MCF 10A (cell line): Measurements from ENCODE around the gene GFI1B. TPM values are rescaled to one million over a fixed set of nuclear protein-coding genes. Genes with fewer than 3 reads are reported as not detected.

Experiments used
- BruUV-seq: library from RNA; stranded (reverse); fragments of 400-500 nt; replicated peaks from 2 replicates; lab custom pipeline; 2021; lab: Mats Ljungman, UMichigan
- CTCF ChIA-PET: fragments of 300-600 bp; sonication (Branson Sonifier 250); formaldehyde crosslinking; extraction: SDS; loops from one replicate; lab custom pipeline; 2021; ENCODE audit warnings: antibody characterized with exemption, inconsistent platforms; lab: Yijun Ruan, JAX
- POLR2A ChIA-PET: fragments of 300-600, 350-650 bp; sonication (Branson Sonifier 250); formaldehyde crosslinking; extraction: SDS; loops from one replicate; lab custom pipeline; 2020; ENCODE audit warnings: antibody characterized with exemption, inconsistent platforms; lab: Yijun Ruan, JAX
- DNase-seq: peaks from one replicate; pipeline ENCODE4 v3.0.0-alpha.2; 2018; ENCODE audit not compliant: unreplicated experiment
- H3K27ac Mint-ChIP-seq: one replicate; pipeline ENCODE4 v1.8.0; 2022; ENCODE audit warnings: mild to moderate bottlenecking, low read depth, mixed read lengths; ENCODE audit not compliant: unreplicated experiment
- H3K27me3 Mint-ChIP-seq: one replicate; pipeline ENCODE4 v1.8.0; 2022; ENCODE audit warnings: mixed read lengths; ENCODE audit not compliant: insufficient read depth, unreplicated experiment
- H3K36me3 Mint-ChIP-seq: one replicate; pipeline ENCODE4 v1.8.0; 2022; ENCODE audit warnings: mild to moderate bottlenecking, moderate library complexity, mixed read lengths; ENCODE audit not compliant: insufficient read depth, unreplicated experiment
- H3K4me1 Mint-ChIP-seq: one replicate; pipeline ENCODE4 v1.8.0; 2022; ENCODE audit warnings: mixed read lengths; ENCODE audit not compliant: insufficient read depth, unreplicated experiment
- H3K4me3 Mint-ChIP-seq: one replicate; pipeline ENCODE4 v1.8.0; 2022; ENCODE audit warnings: mild to moderate bottlenecking, moderate library complexity, mixed read lengths; ENCODE audit not compliant: unreplicated experiment
- H3K9me3 Mint-ChIP-seq: one replicate; pipeline ENCODE4 v1.8.0; 2022; ENCODE audit warnings: mixed read lengths; ENCODE audit not compliant: unreplicated experiment
- intact Hi-C: fragments of 100-400 bp; cut with micrococcal nuclease; formaldehyde crosslinking; loops from 2 replicates; pipeline ENCODE4 v1.14.1; 2022
- total RNA-seq: library from RNA; stranded (reverse); gene quantifications from 2 replicates; pipeline ENCODE4 v1.2.3, GENCODE V29; 2022
- TF ChIP-seq, protein P1 (sequence below): fragments of 200-600 bp; IDR thresholded peaks from one replicate; pipeline ENCODE4 v1.8.0; 2022; ENCODE audit warnings: antibody characterized with exemption, mild to moderate bottlenecking; ENCODE audit not compliant: unreplicated experiment

GFI1B gene
- total RNA-seq, 1 experiment from 2014 or later = not detected

DNA sequence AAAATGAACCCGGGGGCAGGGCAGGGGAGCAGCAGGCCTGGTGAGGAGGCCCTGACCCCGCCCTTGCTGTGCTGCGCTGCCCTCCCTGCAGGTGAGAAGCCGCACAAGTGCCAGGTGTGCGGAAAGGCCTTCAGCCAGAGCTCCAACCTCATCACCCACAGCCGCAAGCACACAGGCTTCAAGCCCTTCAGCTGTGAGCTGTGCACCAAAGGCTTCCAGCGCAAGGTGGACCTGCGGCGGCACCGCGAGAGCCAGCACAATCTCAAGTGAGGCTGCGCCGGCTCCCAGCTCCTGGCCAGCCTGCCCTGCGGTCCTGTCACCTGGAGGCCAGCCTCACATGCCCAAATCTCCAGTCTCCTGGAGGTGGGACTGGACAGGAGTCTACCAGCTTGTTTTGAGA lies 12.3 kb downstream of the GFI1B start:
- H3K36me3 Mint-ChIP-seq = no peaks in the 10 kb centered on the region
- no peak overlapping the region for H3K27ac Mint-ChIP-seq
- no peak overlapping the region for H3K4me3 Mint-ChIP-seq
- H3K4me1 Mint-ChIP-seq = peaks cover 6% of the 10 kb centered on the region
- peaks cover 28% of the 10 kb centered on the region for H3K27me3 Mint-ChIP-seq
- CTCF ChIA-PET = interaction anchor here (0.5 to 1.6 kb wide), 3 partner anchors 14 to 196 kb away, joined by 3 to 4 read pairs (median 3); no protein-coding TSS in a partner anchor
- intact Hi-C loops = no loop called here
- POLR2A ChIA-PET = interaction anchor here (0.7 kb wide), 1 partner anchor 1288 kb away, joined by 3 read pairs; no protein-coding TSS in a partner anchor
- TF ChIP-seq, protein P1, sequence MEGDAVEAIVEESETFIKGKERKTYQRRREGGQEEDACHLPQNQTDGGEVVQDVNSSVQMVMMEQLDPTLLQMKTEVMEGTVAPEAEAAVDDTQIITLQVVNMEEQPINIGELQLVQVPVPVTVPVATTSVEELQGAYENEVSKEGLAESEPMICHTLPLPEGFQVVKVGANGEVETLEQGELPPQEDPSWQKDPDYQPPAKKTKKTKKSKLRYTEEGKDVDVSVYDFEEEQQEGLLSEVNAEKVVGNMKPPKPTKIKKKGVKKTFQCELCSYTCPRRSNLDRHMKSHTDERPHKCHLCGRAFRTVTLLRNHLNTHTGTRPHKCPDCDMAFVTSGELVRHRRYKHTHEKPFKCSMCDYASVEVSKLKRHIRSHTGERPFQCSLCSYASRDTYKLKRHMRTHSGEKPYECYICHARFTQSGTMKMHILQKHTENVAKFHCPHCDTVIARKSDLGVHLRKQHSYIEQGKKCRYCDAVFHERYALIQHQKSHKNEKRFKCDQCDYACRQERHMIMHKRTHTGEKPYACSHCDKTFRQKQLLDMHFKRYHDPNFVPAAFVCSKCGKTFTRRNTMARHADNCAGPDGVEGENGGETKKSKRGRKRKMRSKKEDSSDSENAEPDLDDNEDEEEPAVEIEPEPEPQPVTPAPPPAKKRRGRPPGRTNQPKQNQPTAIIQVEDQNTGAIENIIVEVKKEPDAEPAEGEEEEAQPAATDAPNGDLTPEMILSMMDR = no peak
- no peak for DNase-seq
- no TSS peak for BruUV-seq
- no peaks in the 10 kb centered on the region for H3K9me3 Mint-ChIP-seq

GRCh38 chr9:132991351-132992300 lies 13.1 kb downstream of the GFI1B start:
- intact Hi-C loops = no loop called here
- Mint-ChIP-seq H3K9me3 (no peaks in the 10 kb centered on the region), H3K27ac (no peak overlapping the region), H3K27me3 (peaks cover 19% of the 10 kb centered on the region), H3K4me3 (no peak overlapping the region), H3K4me1 (peaks cover 6% of the 10 kb centered on the region), H3K36me3 (no peaks in the 10 kb centered on the region)
- CTCF ChIA-PET = interaction anchor here (0.6 to 1.6 kb wide), 5 partner anchors 11 to 195 kb away, joined by 3 to 6 read pairs (median 3); no protein-coding TSS in a partner anchor
- POLR2A ChIA-PET = interaction anchor here (0.5 to 0.8 kb wide), 2 partner anchors 47 to 169 kb away, joined by 3 read pairs; no protein-coding TSS in a partner anchor
- no peak for DNase-seq
- TF ChIP-seq, protein P1 = no peak
- no TSS peak for BruUV-seq

- ChIA-PET POLR2A (interaction anchor here (1.1 to 1.2 kb wide), 2 partner anchors 12 to 36 kb away, joined by 3 read pairs; no protein-coding TSS in a partner anchor), CTCF (interaction anchor here (0.6 to 2.8 kb wide), 3 partner anchors 21 to 95 kb away, joined by 3 to 10 read pairs (median 9); no protein-coding TSS in a partner anchor)
- Mint-ChIP-seq H3K9me3 (no peaks in the 10 kb centered on the region), H3K27me3 (peaks cover 14% of the 10 kb centered on the region), H3K27ac (no peak overlapping the region), H3K4me3 (no peak overlapping the region), H3K4me1 (peaks cover 6% of the 10 kb centered on the region), H3K36me3 (no peaks in the 10 kb centered on the region)
- TF ChIP-seq, protein P1 = no peak
- intact Hi-C loops = no loop called here
- DNase-seq = no peak
- BruUV-seq = no TSS peak
Measured at GRCh38 chr9:132993511-132993939, 15.0 kb downstream of the GFI1B start.
